ENCODE data around the gene ALK. TPM values are rescaled to one million over a fixed set of nuclear protein-coding genes. Genes with fewer than 3 reads are reported as not detected.

The ALK gene
- total RNA-seq, 2 donors from 2014 or later, result not detected

DNA sequence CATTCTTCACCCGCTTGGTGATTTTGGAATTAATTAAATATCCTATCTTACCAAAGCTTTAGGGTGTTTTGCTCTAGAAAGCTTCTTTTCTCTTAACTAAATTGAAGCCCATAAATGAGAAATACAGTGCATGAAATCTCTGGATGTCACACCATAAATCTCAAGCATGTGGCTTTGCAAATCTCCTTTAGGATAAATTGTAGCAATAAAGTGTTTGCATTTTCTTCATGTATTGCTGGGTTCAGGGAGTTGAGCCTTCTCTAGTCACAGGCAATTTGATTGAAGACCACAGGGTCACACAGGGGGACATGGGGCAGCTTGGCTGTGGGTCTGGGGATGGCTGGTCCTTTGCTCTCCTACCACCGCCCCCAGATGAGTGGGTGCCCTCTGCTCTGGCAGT lies 442.0 kb downstream of the ALK start:
- DNase-seq (ENCODE audit: low spot score) (no peak), ATAC-seq (no peak)
- Mint-ChIP-seq H3K27ac (no peak overlapping the region), H3K4me3 (no peak overlapping the region), H3K36me3 (no peaks in the 10 kb centered on the region), H3K9me3 (no peaks in the 10 kb centered on the region), H3K27me3 (peaks cover 22 to 33% of the 10 kb centered on the region in 2 donors), H3K4me1 (ENCODE audit: low read depth in 2 of 2) (no peaks in the 10 kb centered on the region)

DNA sequence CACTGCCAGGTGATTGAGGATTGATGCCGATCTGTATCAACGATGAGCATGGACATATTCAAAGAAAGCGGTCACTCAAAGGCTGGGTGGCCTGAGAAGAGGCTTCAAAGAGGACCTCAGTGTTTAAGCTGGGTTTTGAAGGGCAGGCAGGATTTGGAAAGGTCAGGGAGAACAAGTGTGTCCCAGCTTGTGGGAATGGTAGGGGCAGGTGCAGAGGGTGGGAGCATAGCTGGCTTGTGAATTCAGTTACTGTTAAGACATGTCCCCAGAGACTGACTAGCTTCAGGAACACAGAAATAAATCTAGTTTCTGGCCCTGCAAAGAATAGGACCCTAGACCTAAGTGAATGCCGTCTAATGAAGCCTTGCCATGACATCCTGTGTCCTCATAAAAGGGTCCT lies 442.7 kb downstream of the ALK start:
- Mint-ChIP-seq H3K27ac (no peak overlapping the region), H3K4me3 (no peak overlapping the region), H3K36me3 (no peaks in the 10 kb centered on the region), H3K27me3 (peaks cover 19 to 33% of the 10 kb centered on the region in 2 donors), H3K4me1 (ENCODE audit: low read depth in 2 of 2) (no peaks in the 10 kb centered on the region), H3K9me3 (no peaks in the 10 kb centered on the region)
- ATAC-seq (no peak), DNase-seq (ENCODE audit: low spot score) (no peak)

DNA sequence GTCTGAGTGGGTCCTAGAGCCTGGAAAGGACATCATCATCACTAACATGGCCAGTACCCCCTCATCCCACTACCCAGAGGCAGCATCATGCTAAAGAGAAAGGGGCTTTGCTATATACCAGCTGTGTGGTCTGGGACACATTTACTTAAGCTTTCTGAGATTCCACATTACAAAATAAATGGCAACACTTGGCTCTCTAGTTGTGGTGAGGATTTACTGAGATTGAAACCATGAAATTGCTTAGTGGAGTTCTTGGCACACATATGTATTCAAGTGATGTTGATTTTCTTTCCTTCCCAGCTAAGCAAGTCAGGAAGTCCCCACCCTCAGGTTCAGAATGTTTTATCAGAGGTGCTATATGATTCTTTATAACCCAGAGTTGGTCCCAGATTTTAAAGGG lies 444.2 kb downstream of the ALK start:
- peaks cover 11 to 24% of the 10 kb centered on the region in 2 donors for H3K27me3 Mint-ChIP-seq
- H3K4me3 Mint-ChIP-seq, result no peak overlapping the region
- no peak overlapping the region for H3K27ac Mint-ChIP-seq
- no peaks in the 10 kb centered on the region for H3K4me1 Mint-ChIP-seq (ENCODE audit: low read depth in 2 of 2)
- H3K36me3 Mint-ChIP-seq, result no peaks in the 10 kb centered on the region
- ATAC-seq, result no peak
- no peak for DNase-seq (ENCODE audit: low spot score)
- H3K9me3 Mint-ChIP-seq, result no peaks in the 10 kb centered on the region

DNA sequence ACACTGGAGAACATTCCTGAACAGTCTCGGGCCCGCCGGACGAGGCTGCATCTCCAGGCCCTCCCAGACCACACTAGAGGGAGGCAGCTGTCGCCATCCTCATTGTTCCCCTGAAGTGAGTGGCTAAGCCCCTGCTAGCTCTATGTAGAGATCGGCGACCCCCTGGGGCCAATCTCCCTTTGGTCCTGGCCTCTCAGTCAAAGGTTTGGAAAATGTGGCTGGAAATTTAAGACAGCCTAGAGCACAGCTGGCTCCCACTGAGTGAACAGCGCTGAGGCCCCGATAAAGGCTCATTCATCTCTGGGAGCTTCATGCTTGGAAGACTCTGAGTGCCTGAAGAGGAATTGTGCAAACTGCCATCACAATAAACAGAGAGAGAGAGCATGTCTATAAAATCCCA lies 445.9 kb downstream of the ALK start:
- H3K4me1 Mint-ChIP-seq (ENCODE audit: low read depth in 2 of 2), result no peaks in the 10 kb centered on the region
- DNase-seq (ENCODE audit: low spot score) (no peak), ATAC-seq (no peak)
- no peak overlapping the region for H3K4me3 Mint-ChIP-seq
- no peak overlapping the region for H3K27ac Mint-ChIP-seq
- peaks cover 9 to 21% of the 10 kb centered on the region in 2 donors for H3K27me3 Mint-ChIP-seq
- H3K9me3 Mint-ChIP-seq, result no peaks in the 10 kb centered on the region
- peaks cover under 1% of the 10 kb centered on the region for H3K36me3 Mint-ChIP-seq

DNA sequence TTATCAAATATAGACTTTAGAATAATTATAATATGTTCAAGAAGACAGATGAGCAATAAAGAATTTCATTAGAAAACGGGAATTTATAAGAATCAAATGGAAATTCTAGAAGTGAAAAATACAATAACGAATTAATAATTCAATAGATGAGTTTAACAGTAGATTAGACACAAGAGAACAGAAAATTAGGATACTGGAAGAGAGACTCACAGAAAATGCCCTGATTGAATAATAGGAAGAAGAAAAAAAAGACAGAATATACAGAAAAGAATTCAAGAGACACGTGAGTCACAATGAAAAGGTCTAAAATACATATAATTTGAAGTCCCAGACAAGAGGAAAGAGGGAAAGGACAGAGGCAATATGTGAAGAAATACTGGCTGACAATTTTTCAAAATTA lies 451.4 kb downstream of the ALK start:
- DNase-seq (ENCODE audit: low spot score) (no peak), ATAC-seq (no peak)
- peaks cover 12% of the 10 kb centered on the region for H3K9me3 Mint-ChIP-seq
- peaks cover 9 to 25% of the 10 kb centered on the region in 2 donors for H3K27me3 Mint-ChIP-seq
- no peak overlapping the region for H3K4me3 Mint-ChIP-seq
- H3K27ac Mint-ChIP-seq, result no peak overlapping the region
- H3K4me1 Mint-ChIP-seq (ENCODE audit: low read depth in 2 of 2), result no peaks in the 10 kb centered on the region
- H3K36me3 Mint-ChIP-seq, result peaks cover 14% of the 10 kb centered on the region

DNA sequence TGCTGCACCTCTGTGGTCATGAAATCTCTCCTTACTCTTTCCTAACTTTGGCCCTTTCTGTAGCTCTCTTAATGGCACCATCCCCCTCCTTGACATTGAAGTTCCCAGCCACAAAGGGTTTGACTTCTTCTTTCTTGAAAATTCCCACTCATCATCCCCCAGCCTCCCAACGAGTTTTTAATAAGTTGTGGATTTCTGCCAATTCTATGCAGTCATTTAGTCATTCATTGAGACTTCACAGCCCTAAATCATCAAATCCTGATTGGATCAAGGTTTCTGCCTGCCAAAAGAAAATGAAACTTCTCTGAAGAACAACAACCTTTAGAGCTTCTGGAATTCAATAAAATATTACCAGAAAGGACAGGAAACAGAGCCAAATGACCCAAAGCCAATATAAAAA lies 451.9 kb downstream of the ALK start:
- peaks cover 9 to 30% of the 10 kb centered on the region in 2 donors for H3K27me3 Mint-ChIP-seq
- H3K4me1 Mint-ChIP-seq (ENCODE audit: low read depth in 2 of 2), result no peaks in the 10 kb centered on the region
- ATAC-seq (no peak), DNase-seq (ENCODE audit: low spot score) (no peak)
- no peak overlapping the region for H3K4me3 Mint-ChIP-seq
- peaks cover 14% of the 10 kb centered on the region for H3K36me3 Mint-ChIP-seq
- peaks cover 12% of the 10 kb centered on the region for H3K9me3 Mint-ChIP-seq
- H3K27ac Mint-ChIP-seq, result no peak overlapping the region

DNA sequence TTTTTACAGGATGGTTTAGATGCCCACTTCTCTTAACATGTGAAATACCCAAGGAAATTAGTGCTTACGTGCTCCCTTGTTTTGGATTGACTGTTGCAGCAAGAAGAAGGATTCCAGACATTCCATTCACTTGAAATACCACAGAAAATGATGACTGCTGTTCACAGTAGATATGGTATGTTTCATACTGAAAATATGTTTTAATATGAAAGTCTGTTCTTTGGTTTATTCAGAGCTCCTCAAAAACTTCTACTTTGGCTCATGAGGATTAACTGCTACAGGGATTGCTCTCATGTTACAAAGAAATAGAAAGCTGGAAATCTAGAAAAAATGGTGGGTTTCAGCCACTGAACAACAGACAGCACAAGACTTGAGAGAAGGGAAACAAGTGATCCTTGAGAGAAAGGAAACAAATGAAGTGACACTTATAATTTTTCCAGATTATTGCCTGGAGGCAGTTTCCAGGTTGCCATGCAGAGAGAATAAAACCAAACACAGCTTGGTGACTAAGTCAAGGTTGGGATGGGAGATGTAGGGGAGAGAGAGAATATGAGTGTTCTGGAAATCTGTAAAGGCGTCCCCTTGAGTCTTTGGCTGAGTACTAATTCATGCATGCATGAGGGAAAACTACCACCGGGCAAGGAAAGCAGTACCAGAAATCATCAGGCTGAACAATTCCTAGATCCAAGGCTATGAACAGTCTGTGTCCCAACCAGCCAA lies 458.0 kb downstream of the ALK start:
- no peak for ATAC-seq

DNA sequence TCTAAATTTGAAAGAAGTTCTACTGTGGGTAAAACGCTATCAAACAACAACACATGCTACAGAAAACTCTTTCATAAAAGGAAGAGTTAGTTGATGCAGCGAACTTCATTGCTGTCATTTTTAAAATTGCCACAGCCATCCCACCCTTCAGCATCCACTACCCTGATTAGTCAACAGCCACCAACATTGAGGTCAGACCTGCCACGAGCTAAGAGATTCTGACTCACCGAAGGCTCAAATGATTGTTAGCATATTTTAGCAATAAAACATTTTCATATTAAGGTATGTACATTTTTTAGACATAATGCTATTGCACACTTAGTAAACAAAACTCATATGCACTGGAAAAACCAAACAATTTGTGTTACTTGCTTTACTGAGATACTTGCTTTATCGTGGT lies 459.1 kb downstream of the ALK start:
- H3K36me3 Mint-ChIP-seq, result no peaks in the 10 kb centered on the region
- no peak overlapping the region for H3K4me3 Mint-ChIP-seq
- ATAC-seq, result no peak
- H3K9me3 Mint-ChIP-seq, result no peaks in the 10 kb centered on the region
- no peaks in the 10 kb centered on the region for H3K4me1 Mint-ChIP-seq (ENCODE audit: low read depth in 2 of 2)
- no peak for DNase-seq (ENCODE audit: low spot score)
- H3K27ac Mint-ChIP-seq, result no peak overlapping the region
- H3K27me3 Mint-ChIP-seq, result peaks cover 9 to 39% of the 10 kb centered on the region in 2 donors

More for the DNA sequence above, 458.0 kb downstream of the ALK start:
- peaks cover 9 to 30% of the 10 kb centered on the region in 2 donors for H3K27me3 Mint-ChIP-seq
- no peaks in the 10 kb centered on the region for H3K4me1 Mint-ChIP-seq (ENCODE audit: low read depth in 2 of 2)
- H3K9me3 Mint-ChIP-seq, result no peaks in the 10 kb centered on the region
- no peak for DNase-seq (ENCODE audit: low spot score)
- H3K36me3 Mint-ChIP-seq, result no peaks in the 10 kb centered on the region
- H3K27ac Mint-ChIP-seq, result no peak overlapping the region
- H3K4me3 Mint-ChIP-seq, result no peak overlapping the region

DNA sequence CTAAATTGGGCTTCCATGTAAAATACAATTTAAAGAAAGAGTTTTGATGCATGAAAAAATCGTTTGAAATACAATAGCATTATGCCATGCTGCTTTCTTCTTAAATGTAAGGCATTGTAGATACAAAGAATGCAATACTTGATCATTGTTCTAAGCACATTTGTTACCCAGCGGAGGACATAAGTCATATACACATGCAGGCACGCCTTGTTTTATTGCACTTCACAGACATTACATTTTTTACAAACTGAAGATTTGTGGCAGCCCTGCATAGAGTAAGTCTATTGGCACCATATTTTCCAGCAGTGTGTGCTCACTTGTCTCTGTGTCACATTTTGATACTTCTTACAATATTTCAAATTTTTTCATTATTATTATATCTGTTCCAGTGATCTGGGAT lies 461.2 kb downstream of the ALK start:
- no peak for ATAC-seq
- Mint-ChIP-seq H3K36me3 (no peaks in the 10 kb centered on the region), H3K27me3 (peaks cover 15 to 45% of the 10 kb centered on the region in 2 donors), H3K4me3 (no peak overlapping the region), H3K9me3 (no peaks in the 10 kb centered on the region), H3K27ac (no peak overlapping the region), H3K4me1 (ENCODE audit: low read depth in 2 of 2) (no peaks in the 10 kb centered on the region)
- DNase-seq (ENCODE audit: low spot score), result no peak

DNA sequence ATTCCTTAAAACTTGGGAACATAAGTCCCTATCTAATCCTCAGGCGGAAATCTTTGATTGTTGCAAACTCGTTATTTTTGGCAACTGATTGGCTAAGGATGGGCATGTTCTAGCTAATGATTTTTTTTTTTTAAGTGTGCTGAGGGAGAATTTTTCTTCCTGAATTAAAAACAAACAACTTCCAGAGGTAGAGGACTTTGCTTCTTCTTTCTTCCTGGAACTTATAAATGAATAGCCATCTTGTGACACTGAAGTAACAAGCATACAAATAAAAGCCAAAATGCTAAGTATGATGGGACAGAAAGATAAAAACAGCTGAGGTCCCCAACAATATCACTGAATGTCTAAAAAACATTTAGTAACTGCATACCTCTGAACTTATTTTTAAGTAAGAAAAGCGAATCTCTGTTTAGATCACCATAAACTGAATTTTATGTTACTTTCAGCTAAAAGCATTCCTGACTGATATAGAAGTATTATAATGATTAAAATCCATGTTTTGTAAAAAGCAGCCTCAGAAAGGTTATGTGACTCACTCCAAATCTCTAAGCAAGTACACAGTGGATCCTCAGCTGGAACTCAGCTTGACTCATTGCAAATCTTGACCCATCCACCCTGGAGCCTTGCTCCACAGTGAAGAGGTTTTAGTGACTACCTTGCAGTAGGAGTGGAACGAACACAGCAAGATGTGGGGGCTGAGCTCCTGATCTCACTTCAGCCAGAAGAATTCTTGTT lies 461.8 kb downstream of the ALK start:
- H3K27me3 Mint-ChIP-seq, result peaks cover 15 to 43% of the 10 kb centered on the region in 2 donors
- H3K36me3 Mint-ChIP-seq, result no peaks in the 10 kb centered on the region
- no peak overlapping the region for H3K27ac Mint-ChIP-seq
- no peaks in the 10 kb centered on the region for H3K4me1 Mint-ChIP-seq (ENCODE audit: low read depth in 2 of 2)
- H3K9me3 Mint-ChIP-seq, result no peaks in the 10 kb centered on the region
- ATAC-seq (no peak), DNase-seq (ENCODE audit: low spot score) (no peak)
- no peak overlapping the region for H3K4me3 Mint-ChIP-seq

DNA sequence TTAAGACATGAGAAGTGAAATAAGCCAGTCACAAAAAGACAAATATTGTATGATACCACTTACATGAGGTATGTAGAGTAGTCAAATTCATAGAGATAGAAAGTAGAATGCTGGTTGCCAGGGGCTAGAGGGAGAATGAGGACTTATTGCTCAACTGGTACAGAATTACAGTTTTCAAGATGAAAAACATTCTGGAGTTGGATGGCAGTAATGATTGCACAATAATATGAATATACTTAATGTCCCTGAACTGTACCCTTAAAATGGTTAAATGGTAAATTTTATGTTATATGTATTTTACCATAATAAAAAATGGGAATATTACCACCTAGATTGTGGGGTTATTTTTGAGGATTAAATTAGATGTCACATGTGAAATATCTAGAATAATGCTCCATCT lies 465.0 kb downstream of the ALK start:
- no peak overlapping the region for H3K4me3 Mint-ChIP-seq
- H3K9me3 Mint-ChIP-seq, result no peaks in the 10 kb centered on the region
- H3K27ac Mint-ChIP-seq, result no peak overlapping the region
- no peaks in the 10 kb centered on the region for H3K36me3 Mint-ChIP-seq
- DNase-seq (ENCODE audit: low spot score) (no peak), ATAC-seq (no peak)
- H3K27me3 Mint-ChIP-seq, result peaks cover 17 to 42% of the 10 kb centered on the region in 2 donors
- no peaks in the 10 kb centered on the region for H3K4me1 Mint-ChIP-seq (ENCODE audit: low read depth in 2 of 2)

DNA sequence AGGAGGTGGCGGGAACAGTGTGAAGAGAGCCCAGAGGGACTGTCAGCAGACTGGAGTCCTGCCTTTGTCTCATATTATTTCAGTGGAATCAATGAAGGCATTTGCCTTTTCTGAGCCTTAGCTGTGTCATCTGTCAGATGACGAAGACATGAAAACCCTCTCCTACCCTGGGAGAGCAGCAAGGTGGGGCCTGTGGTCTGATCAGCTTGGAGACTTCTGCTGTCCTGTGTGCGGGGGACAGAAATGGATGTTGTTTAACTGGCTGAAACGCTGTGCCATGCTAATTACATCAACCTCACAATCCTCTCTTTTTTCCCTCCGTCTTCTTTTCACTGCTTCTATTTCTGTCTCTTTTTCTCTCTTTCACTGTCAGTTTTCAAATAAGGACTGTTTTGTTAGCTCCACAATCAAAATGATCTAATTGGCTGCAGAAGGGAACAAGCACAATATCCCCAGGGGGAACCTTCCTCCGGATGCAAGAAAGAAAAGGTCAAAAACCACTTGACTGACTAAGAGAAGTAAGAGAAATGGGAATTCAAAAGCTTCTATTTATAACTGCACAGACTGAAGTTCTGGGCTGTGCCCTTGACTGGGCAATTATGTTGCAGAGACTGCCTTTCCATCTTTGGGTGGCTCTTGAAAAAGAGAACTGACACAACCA lies 466.1 kb downstream of the ALK start:
- ATAC-seq (no peak), DNase-seq (ENCODE audit: low spot score) (no peak)
- no peak overlapping the region for H3K4me3 Mint-ChIP-seq
- no peaks in the 10 kb centered on the region for H3K36me3 Mint-ChIP-seq
- no peaks in the 10 kb centered on the region for H3K4me1 Mint-ChIP-seq (ENCODE audit: low read depth in 2 of 2)
- H3K27ac Mint-ChIP-seq, result no peak overlapping the region
- peaks cover 14 to 42% of the 10 kb centered on the region in 2 donors for H3K27me3 Mint-ChIP-seq
- H3K9me3 Mint-ChIP-seq, result no peaks in the 10 kb centered on the region

DNA sequence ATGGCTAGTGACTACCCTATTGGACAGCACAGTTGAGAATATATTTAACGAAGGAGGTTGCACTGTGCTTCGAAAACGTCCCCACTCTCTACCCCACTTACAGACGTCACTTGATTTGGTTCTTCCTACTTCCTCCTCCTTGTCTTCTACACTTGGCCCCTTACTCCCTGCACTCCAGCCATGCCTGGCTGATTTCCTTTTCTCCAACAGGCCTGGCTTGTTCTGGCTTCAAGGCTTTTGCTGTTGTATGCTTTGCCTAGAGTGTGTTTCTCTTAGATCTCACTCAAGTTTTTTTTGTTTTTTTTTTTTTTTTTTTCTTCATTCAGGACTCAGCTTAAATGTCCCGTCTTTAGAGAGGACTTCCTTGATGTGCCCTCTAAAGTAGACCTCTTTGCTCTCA lies 469.4 kb downstream of the ALK start:
- DNase-seq (ENCODE audit: low spot score) (no peak), ATAC-seq (no peak)
- H3K4me1 Mint-ChIP-seq (ENCODE audit: low read depth in 2 of 2), result no peaks in the 10 kb centered on the region
- H3K4me3 Mint-ChIP-seq, result no peak overlapping the region
- H3K36me3 Mint-ChIP-seq, result no peaks in the 10 kb centered on the region
- no peaks in the 10 kb centered on the region for H3K9me3 Mint-ChIP-seq
- peaks cover 19 to 41% of the 10 kb centered on the region in 2 donors for H3K27me3 Mint-ChIP-seq
- H3K27ac Mint-ChIP-seq, result no peak overlapping the region

DNA sequence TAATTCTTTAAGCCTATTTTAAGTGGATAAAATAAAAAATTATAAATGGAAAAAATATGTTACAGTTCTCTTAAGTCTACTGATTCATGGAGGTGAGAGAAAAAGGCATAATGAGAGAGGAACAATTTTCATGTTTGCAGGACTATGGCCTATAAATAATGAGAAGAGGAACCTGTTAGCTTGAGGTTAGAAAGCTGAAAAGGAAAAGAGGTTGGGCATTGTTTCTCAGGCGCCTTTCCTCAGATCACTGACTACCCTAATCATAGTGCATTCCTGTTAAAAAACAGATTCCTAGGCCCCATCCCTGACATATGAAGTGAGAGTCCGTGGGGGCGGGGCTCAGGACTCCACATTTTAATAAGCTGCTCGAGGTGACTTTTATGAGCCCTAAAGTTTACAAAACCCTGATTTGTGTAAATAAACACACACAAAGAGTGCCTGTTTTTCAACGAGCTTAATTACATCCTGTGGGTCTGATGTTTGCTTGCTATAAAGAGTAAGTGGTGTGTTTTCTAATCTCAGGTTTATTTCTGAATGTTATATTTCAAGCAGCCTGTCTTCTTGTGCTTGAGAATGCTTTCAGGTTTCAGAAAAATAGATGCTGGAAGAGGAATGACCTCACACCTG lies 470.7 kb downstream of the ALK start:
- no peak for ATAC-seq
- no peak for DNase-seq (ENCODE audit: low spot score)
- H3K36me3 Mint-ChIP-seq, result no peaks in the 10 kb centered on the region
- no peaks in the 10 kb centered on the region for H3K9me3 Mint-ChIP-seq
- peaks cover 12 to 40% of the 10 kb centered on the region in 2 donors for H3K27me3 Mint-ChIP-seq
- H3K27ac Mint-ChIP-seq, result no peak overlapping the region
- H3K4me1 Mint-ChIP-seq (ENCODE audit: low read depth in 2 of 2), result no peaks in the 10 kb centered on the region
- no peak overlapping the region for H3K4me3 Mint-ChIP-seq

All from natural killer cell treated with Interleukin-12 subunit alpha and Interleukin-12 subunit beta and Interleukin-15 and Interleukin-18, amount 100 ng/mL, for 72 hours (primary cell).